HG02884 (cell line): ENCODE data around the gene ZFPL1.
A peak's percentile ranks its signal among the peaks of the same experiment; 100 is the strongest.

Source experiments
- ATAC-seq: cut with Tn5 transposase; IDR thresholded peaks from one replicate; pipeline ENCODE4 v1.9.1; 2021; ENCODE audit warnings: mild to moderate bottlenecking, moderate library complexity; ENCODE audit not compliant: unreplicated experiment

ZFPL1 gene

DNA sequence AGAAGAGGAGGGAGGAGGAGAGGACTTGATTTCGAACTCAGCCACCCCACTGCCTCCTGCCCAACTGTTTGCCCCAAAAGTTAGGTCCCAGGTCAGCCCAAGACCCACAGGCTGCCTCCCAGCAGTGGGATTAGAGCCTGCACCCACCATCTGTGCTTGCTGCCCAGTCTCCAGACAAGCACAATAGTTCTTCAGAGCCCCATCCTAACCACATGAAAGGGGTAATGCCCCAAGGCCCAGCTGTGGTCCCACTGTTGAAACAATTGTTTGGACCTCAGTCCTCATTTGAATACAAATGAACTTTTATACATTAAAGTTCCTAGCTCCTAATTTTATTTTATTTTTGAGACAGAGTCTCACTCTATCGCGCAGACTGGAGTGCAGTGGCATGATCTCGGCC, 6.6 kb downstream of the ZFPL1 start:
- ATAC-seq: no peak

DNA sequence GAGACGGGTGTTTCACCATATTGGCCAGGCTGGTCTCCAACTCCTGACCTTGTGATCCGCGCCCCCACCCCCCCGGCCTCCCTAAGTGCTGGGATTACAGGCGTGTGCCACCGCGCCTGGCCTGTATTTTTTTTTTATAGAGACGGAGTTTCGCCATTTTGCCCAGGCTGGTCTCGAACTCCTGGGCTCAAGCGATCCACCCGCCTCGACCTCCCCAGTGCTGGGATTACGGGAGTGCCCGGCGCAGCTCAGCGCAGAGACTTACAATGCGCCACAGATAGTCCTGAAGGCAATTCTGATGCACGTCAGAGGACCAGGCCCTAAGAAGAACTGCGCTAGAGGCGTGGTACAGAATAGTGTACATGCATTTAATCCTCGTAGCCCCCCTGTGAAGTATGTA, 11.4 kb downstream of the ZFPL1 start:
- no peak for ATAC-seq

DNA sequence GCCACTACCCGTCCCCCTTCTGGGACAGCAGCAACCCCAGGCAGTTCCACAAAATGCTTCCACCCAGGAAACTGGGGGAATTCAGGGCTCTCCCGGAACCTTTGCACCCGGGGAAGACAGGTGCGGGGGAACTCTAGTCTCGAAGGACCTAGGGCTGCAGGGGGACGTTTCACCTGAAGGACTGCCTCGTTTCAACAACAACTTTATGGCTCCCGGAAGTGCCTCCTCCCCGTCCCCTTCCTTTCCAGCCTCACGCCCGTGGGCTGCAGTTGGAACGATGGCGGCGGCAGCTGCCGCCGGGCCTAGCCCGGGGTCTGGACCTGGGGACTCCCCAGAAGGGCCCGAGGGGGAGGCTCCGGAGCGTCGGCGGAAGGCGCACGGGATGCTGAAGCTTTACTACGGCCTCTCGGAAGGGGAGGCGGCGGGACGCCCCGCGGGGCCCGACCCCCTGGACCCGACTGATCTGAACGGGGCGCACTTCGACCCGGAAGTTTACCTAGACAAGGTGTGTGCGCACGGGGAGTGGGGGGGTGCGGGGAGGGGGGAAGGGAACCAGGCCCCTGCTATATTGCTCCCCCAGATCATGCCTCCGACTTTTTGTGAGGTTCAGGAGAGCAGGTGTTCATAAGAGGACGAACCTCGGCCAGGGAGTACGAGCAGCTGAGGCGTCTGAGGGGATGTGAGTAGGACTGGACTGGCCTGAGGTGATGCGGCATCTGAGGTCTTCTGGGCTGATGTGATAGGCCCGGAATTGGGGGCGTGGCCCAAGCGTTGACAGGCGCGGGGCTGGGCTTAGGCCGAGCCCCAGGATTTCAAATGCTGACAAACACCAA, 12.2 kb downstream of the ZFPL1 start, which contains the start of gene VPS51:
TSS of gene VPS51 (plus strand) at position 241 of the 833 bp plus-strand sequence. CDS start at position 278, 37 bp downstream.
- peak; percentile 75 for ATAC-seq

DNA sequence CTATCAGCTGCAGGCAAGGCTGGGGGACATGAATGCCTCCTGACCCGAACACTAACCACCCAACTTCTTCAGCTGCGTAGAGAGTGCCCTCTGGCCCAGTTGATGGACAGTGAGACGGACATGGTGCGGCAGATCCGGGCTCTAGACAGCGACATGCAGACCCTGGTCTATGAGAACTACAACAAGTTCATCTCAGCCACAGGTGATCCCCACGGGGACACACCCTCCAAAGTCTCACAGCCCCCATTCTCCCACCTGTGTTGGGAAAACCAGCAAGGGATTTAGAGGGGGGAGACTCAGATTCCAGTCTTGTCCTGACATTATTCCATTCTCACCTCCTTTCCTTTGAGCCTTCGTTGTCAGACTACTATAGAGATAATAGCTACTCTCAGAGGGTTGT, 12.9 kb downstream of the ZFPL1 start:
- ATAC-seq: no peak

DNA sequence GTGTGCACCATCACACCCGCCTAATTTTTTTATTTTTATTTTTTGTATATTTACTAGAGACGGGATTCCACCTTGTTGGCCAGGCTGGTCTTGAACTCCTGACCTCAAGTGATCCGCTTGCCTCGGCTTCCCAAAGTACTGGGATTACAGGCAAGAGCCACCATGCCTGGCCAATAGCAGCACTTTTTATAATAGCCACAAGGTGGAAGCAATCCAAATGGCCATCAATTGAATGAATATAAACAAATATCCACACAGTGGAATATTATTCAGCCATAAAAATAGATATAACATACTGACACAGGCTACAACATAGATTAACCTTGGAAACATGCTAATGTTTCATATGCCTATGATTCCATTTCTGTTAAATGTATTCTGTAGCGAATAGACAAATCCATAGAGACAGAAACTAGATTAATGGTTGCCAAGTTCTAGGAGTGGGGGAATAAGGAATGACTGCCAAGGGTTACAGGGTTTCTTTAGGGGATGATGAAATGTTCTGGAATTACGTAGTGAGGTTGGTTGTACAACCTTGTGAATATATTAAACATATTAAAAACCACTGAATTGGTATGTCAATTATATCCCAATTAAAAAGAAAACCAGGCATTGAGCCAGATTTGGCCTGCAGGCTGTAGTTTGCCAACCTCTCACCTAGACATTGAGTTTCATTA, 16.8 kb downstream of the ZFPL1 start:
- ATAC-seq: no peak

DNA sequence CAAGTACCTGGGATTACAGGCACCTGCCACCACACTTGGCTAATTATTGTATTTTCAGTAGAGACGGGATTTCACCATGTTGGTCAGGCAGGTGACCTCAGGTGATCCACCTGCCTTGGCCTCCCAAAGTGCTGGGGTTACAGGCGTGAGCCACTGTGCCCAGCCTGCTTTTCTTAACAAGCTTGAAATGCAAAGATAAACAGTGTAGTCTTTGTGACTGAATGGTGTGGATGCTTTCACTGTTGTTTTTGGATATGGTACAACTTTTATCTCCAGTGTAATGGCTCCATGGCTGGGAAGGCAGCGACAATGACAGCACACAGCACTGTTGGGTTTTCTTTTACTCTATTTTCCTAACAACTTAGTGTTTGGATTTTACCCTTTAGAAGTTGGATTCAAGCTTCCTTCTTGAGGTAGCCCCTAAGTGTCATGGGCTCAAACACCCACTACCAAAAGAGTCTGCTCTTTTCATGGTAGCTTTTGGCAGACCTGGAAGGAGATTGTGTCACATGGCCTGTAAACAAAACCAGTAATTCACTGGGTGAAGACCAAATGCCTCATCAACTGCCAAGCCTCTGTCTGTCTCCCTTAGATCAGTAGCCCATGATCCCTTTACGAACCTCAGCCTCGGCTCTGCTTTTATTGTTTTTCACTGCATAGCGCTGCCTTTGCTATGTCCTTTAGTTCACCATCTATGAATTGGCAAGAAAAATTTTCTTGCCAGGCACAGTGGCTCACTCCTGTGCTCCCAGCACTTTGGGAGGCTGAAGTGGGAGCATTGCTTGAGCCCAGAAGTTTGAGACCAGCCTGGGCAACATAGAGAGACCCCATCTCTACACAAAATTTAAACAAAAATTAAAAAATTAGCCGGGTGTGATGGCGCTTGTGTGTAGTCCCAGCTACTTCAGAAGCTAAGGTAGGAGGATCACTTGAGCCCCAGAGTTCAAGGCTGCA, 18.4 kb downstream of the ZFPL1 start:
- ATAC-seq: no peak

DNA sequence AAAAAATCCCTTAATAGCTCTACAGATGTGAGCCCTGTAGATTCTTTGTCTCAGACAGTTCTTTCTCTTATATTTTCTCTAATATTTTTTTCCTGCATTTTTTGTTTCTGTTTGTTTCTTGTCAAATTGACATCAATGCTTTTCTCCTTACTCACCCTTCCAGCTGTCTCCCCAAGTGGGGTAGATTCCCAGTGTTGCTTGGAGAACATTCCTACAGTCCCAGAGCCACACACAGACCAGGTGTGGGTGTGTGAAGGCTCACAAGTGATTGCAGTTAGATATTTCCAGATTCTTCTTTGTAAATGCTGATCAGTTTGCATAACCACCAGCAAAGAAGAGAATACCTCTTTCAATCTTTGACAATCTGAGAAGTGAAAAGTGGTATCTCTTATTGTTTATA, 19.5 kb downstream of the ZFPL1 start:
- ATAC-seq: no peak

DNA sequence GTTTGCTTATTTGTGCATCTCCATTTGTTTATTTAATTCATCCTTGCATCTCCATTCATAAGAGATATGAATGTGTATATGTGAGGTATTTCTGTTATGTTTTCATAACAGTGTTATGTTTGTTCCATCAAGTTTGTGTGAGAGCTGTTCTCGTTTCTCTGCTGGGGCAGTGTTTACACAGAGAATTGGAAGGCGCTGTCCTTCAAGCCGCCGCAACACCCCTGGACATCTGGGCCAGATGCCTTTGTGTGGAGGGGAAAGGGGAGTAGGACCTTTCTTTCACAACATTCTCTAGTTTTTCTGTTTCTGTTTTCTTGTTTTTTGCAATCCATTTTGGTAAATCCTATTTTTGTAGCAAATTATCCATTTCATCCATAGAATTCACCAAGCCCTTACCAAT, 20.6 kb downstream of the ZFPL1 start:
- ATAC-seq: no peak

DNA sequence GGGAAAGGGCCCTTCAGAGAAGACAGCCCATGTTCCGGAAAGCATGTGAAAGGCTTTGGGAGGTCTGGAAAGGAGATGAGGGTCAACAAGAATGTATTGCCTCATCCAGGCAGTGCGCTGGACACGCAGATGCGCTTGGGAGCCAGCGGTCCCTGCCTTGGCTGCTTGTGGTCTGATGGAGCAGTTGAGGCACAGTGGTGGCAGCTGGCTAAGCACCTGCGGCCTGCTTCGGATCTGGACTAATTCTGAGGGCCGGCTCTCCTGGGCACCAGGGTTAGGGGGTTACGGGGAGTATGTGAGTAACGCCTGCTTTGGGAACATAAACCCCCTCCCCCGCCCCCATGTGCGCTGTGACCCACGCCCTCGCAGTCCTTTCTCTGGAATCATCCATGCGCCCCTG, 23.1 kb downstream of the ZFPL1 start:
- no peak for ATAC-seq

DNA sequence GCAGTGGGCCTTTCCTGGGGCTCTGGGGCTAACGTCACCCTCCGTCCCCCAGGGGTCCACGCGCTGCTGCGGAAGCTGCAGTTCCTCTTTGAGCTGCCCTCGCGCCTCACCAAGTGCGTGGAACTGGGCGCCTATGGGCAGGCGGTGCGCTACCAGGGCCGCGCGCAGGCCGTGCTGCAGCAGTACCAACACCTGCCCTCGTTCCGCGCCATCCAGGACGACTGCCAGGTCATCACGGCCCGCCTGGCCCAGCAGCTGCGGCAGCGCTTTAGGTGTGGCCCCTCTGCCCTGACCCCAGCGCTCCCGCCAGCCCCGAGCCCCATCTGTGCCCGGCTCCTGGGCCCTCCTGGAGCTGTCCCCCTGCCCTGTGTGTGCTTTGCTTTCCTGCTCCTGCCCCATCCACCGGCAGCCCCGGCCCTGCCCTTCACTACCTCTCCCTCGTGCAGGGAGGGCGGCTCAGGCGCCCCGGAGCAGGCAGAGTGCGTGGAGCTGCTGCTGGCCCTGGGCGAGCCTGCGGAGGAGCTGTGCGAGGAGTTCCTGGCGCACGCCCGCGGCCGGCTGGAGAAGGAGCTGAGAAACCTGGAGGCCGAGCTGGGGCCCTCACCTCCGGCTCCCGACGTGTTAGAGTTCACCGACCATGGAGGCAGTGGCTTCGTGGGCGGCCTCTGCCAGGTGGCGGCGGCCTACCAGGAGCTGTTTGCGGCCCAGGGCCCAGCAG, 23.9 kb downstream of the ZFPL1 start:
- ATAC-seq: no peak

DNA sequence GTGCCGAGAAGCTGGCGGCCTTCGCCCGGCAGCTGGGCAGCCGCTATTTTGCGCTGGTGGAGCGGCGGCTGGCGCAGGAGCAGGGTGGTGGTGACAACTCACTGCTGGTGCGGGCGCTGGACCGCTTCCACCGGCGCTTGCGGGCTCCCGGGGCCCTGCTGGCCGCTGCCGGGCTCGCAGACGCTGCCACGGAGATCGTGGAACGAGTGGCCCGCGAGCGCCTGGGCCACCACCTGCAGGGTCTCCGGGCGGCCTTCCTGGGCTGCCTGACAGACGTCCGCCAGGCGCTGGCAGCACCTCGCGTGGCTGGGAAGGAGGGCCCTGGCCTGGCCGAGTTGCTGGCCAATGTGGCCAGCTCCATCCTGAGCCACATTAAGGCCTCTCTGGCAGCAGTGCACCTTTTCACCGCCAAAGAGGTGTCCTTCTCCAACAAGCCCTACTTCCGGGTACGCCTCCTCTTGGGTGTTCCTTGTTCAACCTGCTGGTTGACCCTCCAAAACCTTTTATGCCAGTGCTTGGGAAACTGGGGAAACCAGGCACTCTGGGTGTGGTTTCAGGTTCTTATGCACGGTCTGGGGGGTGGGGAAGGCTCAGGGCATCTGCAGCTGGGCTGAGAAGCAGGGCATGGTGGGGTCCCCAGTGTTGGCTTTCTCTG, 24.6 kb downstream of the ZFPL1 start:
- ATAC-seq: no peak

DNA sequence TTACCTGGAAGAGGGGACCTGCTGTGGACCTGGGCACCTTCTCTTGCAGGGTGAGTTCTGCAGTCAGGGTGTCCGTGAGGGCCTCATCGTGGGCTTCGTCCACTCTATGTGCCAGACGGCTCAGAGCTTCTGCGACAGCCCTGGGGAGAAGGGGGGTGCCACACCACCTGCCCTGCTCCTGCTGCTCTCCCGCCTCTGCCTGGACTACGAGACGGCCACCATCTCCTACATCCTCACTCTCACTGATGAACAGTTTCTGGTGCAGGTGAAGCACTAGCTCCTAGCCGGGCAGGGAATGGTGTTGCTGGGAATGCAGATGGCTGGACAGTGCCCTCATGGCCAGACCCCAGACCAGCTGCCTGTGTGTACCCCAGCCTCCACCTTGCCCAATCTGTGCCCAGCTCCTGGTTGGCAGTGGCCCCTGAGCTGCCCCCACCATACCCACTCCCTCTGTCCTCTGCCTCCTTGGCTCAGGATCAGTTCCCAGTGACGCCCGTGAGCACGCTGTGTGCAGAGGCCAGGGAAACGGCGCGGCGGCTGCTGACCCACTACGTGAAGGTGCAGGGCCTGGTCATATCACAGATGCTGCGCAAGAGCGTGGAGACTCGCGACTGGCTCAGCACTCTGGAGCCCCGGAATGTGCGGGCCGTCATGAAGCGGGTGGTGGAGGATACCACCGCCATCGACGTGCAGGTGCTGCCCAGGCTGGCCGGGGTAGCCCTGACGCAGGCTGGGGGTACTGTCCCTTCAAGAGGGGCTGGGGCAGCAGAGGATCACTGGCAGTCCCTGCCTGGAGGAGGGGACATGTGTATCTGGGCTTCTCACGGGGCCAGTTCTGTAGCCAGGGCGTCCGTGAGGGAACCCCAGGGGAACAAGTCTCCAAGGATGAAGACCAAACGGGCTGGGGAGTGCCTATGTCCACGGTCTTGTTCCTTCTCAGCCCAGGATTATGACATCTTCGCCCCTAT, 25.5 kb downstream of the ZFPL1 start:
- no peak for ATAC-seq

DNA sequence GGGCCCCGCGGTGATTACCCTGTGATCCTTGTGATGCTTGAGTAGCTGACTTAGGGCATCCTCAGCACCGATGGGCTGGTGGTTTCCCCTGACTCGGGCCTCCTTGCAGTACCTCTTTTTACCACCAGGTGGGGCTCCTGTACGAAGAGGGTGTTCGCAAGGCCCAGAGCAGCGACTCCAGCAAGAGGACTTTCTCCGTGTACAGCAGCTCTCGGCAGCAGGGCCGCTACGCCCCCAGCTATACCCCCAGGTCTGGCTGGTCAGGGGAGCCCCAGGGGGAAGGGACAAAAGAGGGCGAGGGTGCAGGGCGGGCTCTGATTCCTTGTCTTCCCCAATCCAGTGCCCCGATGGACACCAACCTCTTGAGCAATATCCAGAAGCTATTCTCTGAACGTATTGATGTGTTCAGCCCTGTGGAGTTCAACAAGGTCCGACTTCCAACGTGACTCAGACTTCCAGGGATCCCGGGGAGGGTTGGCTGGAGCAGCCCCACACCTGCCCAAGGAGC, 26.4 kb downstream of the ZFPL1 start:
- ATAC-seq: no peak

DNA sequence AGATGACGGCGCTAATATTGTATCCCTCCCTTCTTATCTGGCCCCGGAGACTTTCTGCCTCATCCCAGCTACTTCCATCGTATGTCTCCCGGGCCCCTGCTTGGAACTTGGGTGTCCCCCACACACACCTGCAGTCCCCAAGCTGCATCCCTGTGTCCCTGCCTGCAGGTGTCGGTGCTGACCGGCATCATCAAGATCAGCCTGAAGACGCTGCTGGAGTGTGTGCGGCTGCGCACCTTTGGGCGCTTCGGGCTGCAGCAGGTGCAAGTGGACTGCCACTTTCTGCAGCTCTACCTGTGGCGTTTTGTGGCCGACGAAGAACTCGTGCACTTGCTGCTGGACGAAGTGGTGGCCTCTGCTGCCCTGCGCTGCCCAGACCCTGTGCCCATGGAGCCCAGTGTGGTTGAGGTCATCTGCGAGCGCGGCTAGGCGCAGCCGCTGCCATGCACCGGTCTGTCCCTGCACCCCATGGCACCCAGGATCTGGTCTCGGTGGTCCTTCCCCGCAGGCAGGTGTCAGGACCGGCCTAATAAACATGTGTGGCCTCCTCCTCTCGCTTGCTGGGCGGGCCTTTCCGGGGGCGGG, 27.2 kb downstream of the ZFPL1 start:
- no peak for ATAC-seq

DNA sequence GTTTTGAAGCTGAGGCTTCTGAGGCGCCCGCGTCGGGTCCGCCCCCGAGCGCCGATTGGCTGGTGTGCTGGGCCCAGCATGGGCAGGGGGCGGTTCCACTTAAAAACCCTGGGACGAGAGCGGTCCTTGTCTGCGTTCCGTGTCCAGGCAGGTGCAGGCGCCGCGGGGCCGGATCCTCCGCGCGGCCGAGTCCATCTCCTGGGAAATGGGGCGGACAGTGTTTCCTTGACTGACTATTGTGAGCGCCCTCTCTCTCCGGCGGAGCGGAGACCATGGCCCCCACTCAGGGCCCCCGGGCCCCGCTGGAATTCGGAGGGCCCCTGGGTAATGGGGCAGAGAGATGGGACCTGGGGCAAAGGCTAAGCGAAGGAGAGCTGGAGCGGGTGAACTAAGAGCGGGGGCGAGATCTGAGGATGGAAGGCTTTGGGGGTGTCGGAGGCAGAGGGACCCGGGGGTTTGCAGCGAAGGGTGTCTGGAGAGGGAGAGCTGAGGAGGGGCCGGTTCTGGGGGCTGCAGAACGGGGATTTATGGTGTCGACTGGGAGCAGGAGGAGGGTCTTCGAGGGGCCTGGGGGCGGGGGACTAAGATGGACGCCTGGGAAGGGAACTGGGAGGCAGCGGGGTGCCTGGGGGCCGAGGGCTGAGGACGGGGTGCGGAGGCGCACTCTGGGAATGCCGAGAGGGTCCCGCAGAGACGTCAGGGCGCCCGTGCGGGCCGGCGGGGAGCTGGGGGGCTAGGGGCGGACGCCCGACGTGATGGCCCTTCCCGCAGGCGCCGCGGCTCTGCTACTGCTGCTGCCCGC, 27.9 kb downstream of the ZFPL1 start, which contains the start of gene TM7SF2:
TSS of gene TM7SF2 (plus strand) at position 129 of the 802 bp plus-strand sequence. CDS start at position 273, 144 bp downstream.
- peak; percentile 56 for ATAC-seq

DNA sequence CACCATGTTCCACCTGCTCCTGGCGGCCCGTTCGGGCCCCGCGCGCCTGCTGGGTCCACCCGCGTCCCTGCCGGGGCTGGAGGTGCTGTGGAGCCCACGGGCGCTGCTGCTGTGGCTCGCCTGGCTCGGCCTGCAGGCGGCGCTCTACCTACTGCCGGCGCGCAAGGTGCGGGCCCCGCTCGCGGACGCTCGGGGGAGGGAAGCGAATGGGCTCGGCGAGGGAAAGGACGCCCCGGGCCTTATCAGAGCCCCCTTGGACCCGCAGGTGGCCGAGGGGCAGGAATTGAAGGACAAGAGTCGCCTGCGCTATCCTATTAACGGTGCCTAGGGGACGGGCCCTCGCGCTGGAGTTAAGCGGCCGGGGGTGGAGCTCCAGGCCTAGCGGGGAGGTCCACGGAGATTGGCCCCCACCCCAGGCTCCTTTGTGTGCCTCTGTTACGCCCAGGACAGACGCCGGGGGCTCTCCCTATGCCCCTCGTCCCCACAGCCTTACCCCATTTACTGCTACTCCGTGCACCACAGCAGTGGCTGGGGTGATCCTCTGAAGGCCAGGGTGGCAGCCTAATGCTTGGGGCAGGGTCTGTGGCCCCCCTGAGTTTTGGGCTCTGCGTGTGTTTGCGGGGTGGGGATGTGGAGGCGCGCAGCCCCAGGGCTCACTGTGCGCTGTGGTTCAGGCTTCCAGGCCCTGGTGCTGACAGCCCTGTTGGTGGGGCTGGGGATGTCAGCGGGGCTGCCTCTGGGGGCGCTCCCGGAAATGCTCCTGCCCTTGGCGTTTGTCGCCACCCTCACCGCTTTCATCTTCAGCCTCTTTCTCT, 28.7 kb downstream of the ZFPL1 start:
- ATAC-seq: no peak

DNA sequence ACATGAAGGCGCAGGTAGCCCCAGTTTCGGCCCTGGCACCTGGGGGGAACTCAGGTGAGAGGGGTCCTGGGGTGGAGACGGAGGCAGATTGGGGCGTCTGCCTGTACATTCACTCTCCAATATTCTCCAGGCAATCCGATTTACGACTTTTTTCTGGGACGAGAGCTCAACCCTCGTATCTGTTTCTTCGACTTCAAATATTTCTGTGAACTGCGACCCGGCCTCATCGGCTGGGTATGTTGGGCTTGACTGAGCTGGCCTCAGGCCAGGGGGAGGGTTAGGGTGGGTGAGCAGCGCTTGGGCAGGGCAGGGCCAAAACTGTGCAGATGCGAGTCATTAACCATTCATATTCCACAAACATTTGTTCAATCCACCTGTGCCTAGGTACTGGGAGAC, 29.3 kb downstream of the ZFPL1 start:
- no peak for ATAC-seq
